ENCODE measurements around the gene UPF1. TPM values are rescaled to one million over a fixed set of nuclear protein-coding genes. Genes with fewer than 3 reads are reported as not detected.

UPF1 gene
- total RNA-seq, 1 donor from 2014 or later, result 71.6 TPM

- Histone ChIP-seq H3K4me3 (ENCODE audit: low read depth, low read length) (no peak overlapping the region), H3K27me3 (ENCODE audit: control insufficient read depth, insufficient read depth, low read length) (no peaks in the 10 kb centered on the region), H3K36me3 (ENCODE audit: control insufficient read depth, insufficient read depth, low read length) (peaks cover 8% of the 10 kb centered on the region)
- DNase-seq (ENCODE audit: low read depth), result no peak
- TF ChIP-seq, protein P1, sequence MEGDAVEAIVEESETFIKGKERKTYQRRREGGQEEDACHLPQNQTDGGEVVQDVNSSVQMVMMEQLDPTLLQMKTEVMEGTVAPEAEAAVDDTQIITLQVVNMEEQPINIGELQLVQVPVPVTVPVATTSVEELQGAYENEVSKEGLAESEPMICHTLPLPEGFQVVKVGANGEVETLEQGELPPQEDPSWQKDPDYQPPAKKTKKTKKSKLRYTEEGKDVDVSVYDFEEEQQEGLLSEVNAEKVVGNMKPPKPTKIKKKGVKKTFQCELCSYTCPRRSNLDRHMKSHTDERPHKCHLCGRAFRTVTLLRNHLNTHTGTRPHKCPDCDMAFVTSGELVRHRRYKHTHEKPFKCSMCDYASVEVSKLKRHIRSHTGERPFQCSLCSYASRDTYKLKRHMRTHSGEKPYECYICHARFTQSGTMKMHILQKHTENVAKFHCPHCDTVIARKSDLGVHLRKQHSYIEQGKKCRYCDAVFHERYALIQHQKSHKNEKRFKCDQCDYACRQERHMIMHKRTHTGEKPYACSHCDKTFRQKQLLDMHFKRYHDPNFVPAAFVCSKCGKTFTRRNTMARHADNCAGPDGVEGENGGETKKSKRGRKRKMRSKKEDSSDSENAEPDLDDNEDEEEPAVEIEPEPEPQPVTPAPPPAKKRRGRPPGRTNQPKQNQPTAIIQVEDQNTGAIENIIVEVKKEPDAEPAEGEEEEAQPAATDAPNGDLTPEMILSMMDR (IDR thresholded peaks at IDR 0.05; ENCODE audit: insufficient read depth, low read length, poor library complexity, severe bottlenecking), result no peak
Measured at GRCh38 chr19:18860302-18860700, 28.5 kb downstream of the UPF1 start.

DNA sequence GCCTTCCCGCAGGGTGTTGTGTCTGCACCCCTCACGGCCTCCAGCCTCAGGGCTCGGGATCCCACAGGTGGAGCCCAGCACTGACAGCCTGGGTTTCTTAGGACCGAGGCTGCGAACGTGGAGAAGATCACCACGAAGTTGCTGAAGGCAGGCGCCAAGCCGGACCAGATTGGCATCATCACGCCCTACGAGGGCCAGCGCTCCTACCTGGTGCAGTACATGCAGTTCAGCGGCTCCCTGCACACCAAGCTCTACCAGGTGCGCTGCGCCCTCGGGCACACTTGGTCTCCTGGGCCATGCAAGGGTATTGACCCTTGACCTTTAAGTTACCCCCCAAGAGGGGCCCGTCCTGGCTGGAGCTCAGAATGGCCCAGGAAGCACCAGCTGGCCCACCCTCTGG lies 29.0 kb downstream of the UPF1 start:
- DNase-seq (ENCODE audit: low read depth), result no peak
- H3K36me3 ChIP-seq (ENCODE audit: control insufficient read depth, insufficient read depth, low read length), result peaks cover 10% of the 10 kb centered on the region
- no peaks in the 10 kb centered on the region for H3K27me3 ChIP-seq (ENCODE audit: control insufficient read depth, insufficient read depth, low read length)
- TF ChIP-seq, protein P1 (IDR thresholded peaks at IDR 0.05; ENCODE audit: insufficient read depth, low read length, poor library complexity, severe bottlenecking), result no peak
- no peak overlapping the region for H3K4me3 ChIP-seq (ENCODE audit: low read depth, low read length)

GRCh38 chr19:18861235-18861634 lies 29.5 kb downstream of the UPF1 start:
- peaks cover 10% of the 10 kb centered on the region for H3K36me3 ChIP-seq (ENCODE audit: control insufficient read depth, insufficient read depth, low read length)
- H3K27me3 ChIP-seq (ENCODE audit: control insufficient read depth, insufficient read depth, low read length), result no peaks in the 10 kb centered on the region
- no peak for DNase-seq (ENCODE audit: low read depth)
- no peak overlapping the region for H3K4me3 ChIP-seq (ENCODE audit: low read depth, low read length)
- TF ChIP-seq, protein P1 (IDR thresholded peaks at IDR 0.05; ENCODE audit: insufficient read depth, low read length, poor library complexity, severe bottlenecking), result no peak

DNA sequence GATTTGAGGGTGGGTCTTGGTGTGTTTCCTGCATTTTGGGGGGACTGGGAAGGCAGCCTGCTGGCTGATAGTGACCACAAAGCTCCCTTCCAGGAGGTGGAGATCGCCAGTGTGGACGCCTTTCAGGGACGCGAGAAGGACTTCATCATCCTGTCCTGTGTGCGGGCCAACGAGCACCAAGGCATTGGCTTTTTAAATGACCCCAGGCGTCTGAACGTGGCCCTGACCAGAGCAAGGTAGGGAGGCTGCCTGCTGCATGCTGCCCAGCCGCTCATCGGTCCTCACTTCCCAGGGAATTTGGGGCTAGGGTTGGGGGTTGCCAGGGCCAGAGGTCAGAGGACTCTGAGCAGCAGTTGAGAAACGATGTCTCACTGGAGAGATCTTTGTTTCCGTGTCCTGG lies 30.2 kb downstream of the UPF1 start:
- no peak for DNase-seq (ENCODE audit: low read depth)
- TF ChIP-seq, protein P1 (IDR thresholded peaks at IDR 0.05; ENCODE audit: insufficient read depth, low read length, poor library complexity, severe bottlenecking), result no peak
- Histone ChIP-seq H3K27me3 (ENCODE audit: control insufficient read depth, insufficient read depth, low read length) (no peaks in the 10 kb centered on the region), H3K36me3 (ENCODE audit: control insufficient read depth, insufficient read depth, low read length) (peaks cover 10% of the 10 kb centered on the region), H3K4me3 (ENCODE audit: low read depth, low read length) (no peak overlapping the region)

DNA sequence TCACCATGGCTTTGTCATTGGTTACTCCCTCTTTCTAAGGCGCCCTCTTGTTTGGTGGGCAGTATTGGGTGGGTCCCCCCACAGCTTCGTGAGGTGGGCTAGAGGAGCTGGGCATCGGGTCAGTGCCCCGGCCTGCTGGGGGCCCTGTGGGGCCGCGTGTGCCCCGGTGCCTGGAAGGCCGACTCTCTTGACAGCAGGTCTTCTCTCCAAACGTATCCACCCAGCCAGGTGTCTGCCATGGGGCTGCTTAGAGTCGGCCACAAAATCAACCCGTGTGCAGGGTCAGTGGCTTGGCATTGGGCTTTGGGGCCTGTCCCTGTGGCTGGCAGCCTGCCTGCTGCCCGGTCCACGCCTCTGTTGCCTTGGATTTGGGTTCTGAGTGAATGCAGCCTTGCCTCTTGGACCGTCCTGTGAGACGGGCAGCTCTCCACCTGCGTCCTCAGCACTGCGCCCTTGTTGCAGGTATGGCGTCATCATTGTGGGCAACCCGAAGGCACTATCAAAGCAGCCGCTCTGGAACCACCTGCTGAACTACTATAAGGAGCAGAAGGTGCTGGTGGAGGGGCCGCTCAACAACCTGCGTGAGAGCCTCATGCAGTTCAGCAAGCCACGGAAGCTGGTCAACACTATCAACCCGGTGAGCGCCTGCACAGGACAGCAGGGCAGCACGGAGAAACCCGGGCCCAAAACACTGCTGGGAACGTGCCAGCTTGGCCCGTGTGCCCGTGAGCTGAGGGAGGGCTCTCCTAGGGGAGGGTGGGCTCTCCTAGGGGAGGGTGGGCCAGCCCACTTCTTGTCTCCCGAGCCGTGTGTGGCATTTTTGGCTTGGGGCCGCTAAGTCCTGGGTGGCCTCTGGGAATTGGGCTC lies 31.4 kb downstream of the UPF1 start:
- Histone ChIP-seq H3K4me3 (ENCODE audit: low read depth, low read length) (no peak overlapping the region), H3K27me3 (ENCODE audit: control insufficient read depth, insufficient read depth, low read length) (peaks cover 3% of the 10 kb centered on the region), H3K36me3 (ENCODE audit: control insufficient read depth, insufficient read depth, low read length) (peaks cover 13% of the 10 kb centered on the region)
- TF ChIP-seq, protein P1 (IDR thresholded peaks at IDR 0.05; ENCODE audit: insufficient read depth, low read length, poor library complexity, severe bottlenecking), result no peak
- DNase-seq (ENCODE audit: low read depth), result no peak
